Measurements from ENCODE around the gene ZSWIM4.
"Not testable (repeated sequence)": the region's sequence is repeated elsewhere in the genome, so short reads cannot be mapped to it uniquely, and the experiment has no call there.

Gene ZSWIM4

DNA sequence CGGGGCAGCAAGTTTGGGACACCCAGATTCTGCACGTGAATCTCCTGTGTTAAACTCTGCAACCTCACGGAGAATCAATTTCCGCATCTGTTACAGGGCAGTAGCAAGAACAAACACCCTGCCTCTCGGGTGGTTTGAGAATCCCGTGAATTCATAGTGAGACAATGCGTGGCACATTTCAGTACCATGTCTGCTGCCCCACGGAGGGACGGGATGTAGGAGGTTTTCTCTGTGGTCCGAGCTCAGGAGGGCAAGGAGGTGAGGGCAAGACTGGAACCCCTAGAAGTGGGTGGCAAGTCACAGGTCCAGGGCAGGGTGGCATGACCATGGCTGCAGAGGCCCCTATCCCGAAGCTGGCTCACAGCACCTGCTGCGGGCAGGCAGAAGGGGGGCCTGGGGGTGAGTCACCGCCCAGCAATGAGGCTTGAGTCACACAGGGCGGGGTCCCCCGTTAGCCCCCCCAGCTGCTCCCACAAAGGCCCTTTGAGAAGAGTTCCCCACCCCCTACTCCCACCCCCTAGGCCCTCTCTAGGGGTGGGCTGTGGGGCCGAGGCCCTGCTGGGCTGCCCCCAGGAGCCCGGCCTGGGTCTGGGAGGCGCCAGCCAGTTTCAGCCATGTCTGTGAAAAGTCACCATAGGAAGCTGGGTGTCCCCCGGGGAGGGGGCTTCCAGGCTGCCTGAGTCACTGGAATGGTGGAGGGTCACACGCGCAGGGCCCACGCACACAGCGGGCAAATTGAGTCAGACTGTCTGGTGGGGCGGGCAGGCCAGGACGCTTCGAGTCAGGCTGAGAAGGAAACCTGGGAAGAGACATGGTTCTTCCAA is 55.9 kb downstream of the ZSWIM4 start:
- DNase-seq, result peak; percentile 75

DNA sequence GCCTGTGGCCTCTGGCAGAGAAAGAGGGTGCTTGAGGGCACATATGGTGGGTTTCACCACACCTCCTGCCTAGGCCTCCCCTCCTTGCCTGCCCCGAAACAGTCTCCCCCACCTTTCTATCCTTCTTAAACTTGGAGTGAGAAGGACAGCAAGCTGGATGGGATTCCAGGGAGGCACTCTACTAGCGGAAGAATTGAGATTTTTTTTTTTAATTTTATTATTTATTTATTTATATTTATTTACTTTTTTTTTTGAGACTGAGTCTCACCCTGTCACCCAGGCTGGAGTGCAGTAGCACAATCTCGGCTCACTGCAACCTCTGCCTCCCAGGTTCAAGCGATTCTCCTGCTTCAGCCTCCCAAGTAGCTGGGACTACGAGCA is 56.5 kb downstream of the ZSWIM4 start:
- DNase-seq, result not testable (repeated sequence)

DNA sequence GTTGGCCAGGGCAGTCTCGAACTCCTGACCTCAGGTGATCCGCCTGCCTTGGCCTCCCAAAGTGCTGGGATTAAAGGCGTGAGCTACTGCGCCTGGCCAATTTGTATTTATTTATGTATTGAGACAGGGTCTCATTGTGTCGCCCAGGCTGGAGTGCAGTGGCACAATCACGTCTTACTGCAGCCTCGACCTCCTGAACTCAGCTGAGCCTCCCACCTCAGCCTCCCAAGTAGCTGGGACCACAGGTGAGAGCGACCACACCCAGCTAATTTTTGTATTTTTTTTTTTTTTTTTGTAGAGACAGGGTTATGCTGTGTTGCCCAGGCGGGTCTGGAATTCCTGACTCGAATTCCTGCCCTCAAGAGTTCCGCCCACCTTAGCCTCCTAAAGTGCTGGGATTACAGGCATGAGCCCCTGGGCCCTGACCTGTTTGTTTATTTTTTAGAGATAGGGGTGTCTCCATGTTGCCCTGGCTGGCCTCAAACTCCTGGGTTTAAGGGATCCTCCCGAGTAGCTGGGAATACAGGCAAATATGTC is 57.0 kb downstream of the ZSWIM4 start:
- not testable (repeated sequence) for DNase-seq

DNA sequence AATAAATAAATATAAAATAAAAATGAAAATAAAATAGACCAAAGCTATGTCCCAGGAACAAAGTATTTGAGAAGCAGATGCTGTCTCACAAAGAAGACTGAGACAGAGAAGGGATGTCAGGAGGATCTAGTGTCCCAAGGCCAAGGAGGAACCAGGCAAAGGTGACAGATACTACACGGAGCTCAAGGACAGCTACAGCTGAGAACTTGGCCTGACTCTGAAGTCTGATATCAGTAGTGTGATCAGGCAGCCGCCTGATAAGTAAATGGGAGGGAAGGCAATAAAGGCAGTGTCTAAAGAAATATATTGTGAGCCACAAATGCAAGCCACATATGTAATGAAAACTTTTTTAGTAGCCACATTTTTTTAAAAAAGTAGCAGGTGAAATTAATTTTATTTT is 61.3 kb downstream of the ZSWIM4 start:
- no peak for DNase-seq

DNA sequence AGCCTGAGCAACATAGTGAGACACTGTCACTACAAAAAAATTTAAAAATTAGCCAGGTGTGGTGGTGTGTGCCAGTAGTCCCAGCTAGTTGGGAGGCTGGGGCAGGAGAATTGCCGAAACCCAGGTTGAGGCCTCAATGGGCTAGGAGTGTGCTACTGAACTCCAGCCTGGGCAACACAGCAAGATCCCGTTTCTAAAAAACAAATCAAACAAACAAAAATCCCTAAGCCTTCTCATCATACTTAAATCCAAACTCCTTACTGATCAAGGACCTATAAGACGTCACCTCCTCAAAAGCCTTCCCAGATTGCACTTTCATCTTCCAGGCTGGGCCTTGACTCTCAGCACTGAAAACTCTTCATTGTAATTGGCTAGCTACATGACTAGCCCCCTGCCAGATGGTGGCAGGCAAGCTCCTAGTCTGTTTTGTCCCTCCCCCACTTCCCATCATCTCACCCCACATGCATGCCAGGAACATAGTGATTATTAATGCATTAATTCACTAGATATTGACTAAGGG is 64.2 kb downstream of the ZSWIM4 start:
- DNase-seq, result no peak

DNA sequence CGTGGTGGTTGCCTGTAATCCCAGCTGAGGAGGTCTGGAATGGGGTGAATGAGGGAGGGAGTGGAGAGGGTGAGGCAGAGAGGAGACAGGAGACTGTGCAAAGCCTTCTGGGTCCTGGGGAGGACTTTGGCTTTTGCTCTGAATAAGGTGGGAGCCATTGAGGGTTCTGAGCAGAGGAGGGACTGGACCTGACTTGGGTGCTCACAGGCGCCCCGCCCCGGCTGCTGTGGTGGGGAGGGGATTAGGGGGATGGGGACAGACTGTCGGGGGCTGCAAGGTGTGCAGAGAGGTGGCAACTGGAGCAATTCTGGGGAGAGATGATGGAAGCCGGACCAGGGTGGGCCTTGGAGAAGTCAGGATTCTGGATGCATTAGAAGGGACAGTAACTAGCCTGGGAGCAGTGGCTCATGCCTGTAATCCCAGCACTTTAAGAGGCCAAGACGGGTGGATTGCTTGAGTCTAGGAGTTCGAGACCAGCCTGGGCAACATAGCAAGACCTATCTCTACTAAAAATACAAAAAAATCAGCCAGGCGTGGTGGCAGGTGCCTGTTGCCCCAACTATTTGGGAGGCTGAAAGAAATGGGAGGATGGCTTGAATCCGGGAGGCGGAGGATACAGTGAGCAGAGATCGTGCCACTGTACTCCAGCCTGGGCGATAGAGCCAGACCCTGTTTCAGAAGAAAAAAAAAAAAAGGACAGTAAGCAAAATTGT is 65.6 kb downstream of the ZSWIM4 start:
- DNase-seq, result no peak

DNA sequence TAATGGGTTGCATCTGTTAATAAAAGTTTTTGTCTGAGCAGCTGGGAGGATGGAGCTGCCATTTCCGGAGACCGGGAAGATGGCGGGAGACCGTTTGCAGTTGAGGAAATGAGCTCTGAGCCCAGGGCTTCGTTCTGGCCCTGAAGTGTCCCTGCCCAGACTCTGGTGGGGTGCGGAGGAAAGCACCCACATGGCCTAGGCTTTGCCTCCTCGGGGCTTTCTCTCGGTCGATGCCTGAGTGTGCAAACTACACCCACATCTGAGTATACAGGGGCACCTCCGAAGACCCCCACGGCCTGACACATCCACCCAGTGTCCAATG is 66.1 kb downstream of the ZSWIM4 start:
- DNase-seq, result no peak

DNA sequence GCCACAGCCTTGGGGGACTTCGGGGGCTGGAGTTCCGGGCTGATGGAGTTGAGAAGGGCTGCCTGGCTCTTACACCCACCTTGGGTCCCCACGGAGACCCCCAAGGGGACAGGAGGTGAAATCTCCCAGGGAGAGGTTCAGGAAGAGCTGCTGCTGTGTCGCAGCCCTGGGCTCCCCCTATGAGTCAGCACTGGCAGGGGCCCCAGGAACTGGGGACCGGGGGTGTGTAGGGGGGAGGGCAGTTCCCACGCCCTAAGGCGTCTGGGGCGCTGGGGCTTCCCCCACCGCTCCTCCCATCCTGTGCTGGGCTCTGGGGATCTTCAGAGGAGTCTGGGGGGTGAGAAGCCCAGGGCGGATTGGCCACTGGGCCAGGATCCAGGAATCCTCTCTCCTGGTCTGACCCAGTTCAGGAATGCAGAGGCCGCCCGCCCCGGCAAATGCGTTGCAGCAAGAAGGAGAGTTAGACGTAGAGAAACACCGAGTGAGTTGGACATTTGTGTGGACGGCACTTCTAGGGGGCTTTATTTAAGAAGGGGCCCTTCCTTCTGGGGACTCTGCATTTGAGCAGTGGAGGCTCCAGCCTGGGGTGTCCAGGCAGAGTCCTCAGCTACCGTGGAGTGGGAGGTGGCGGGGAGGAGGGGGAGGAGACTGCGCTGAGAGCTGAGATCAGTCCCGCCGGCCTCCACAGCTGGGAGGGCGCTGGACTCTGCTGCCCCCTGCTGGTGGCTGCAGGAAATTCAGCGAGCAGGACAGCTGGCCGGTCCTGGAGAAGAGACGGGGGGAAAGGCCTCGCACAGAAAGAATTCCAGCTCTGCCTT is 66.7 kb downstream of the ZSWIM4 start:
- DNase-seq, result peak; percentile 93

DNA sequence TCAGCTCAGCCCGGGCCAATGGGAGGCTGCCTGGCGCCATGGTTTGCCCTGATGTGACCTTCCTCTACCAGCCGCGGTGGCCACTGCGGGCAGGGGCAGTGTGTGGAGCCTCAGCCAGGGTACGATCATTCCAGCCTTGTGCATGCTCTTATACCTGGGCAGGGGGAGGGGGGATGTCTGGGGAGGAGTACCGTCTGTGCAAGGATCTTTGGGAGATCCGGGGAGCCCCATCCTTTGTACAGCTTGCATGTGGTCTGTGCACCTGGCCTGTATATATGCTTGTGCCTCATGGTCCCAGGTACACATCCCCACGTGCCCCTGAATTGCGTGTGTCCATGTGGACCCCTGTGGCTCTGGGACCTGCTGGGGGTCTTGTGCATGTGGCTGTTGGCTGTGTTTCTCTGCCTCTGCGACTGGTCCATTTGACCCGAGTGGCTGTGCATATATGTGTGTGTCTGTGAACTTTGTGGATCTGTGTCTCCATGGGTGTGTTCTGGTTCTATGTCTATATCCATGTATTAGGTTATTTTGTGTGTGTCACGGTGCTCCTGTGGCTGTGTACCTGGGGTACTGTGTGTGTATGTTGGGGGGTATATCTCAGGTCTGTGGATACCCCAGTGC is 68.9 kb downstream of the ZSWIM4 start:
- DNase-seq, result no peak

DNA sequence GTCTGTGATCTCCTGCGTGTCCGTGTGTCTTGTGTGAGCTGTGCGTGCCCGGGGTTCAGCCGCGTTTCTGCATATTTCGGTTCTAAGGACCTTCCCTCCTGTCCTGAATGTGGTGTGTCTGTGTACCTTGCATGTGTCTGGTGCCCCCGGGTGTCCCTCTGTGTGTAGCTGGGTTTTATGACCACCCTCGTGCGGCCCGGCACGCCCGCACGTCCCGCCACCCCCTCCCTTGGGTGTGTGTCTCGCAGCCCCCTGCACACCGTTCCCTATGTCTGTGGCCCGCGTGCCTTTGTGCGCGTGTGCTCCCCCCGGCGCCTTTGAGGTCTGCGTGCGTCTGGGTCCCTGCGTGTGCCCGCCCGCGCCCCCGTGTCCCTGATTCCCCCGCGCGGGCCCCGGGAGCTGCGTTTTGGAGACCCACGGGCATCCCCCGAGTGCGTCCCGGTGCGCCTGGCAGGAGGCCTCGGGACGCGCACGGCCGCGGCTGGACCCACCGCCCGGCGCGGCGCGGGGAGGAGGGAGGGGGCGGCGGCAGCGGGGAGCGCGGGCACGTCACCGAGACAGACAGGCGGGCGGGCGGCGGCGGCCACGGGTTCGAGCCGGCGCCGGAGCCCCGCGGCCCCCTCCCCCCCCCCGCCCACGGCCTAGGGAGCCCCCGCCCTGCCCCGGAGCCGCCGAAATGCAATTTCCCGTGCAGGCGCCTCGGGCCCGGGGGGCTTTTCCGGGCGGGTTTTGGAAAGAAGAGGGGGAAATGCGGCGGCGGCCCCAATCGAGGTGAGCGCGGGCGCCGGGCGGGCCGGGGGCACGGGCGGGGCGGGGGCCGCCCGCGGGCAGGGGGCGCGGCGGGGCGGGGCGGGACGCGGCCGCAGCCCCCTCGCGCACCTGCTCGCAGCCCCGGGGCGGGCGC is 69.7 kb downstream of the ZSWIM4 start:
- peak; percentile 20 for DNase-seq

DNA sequence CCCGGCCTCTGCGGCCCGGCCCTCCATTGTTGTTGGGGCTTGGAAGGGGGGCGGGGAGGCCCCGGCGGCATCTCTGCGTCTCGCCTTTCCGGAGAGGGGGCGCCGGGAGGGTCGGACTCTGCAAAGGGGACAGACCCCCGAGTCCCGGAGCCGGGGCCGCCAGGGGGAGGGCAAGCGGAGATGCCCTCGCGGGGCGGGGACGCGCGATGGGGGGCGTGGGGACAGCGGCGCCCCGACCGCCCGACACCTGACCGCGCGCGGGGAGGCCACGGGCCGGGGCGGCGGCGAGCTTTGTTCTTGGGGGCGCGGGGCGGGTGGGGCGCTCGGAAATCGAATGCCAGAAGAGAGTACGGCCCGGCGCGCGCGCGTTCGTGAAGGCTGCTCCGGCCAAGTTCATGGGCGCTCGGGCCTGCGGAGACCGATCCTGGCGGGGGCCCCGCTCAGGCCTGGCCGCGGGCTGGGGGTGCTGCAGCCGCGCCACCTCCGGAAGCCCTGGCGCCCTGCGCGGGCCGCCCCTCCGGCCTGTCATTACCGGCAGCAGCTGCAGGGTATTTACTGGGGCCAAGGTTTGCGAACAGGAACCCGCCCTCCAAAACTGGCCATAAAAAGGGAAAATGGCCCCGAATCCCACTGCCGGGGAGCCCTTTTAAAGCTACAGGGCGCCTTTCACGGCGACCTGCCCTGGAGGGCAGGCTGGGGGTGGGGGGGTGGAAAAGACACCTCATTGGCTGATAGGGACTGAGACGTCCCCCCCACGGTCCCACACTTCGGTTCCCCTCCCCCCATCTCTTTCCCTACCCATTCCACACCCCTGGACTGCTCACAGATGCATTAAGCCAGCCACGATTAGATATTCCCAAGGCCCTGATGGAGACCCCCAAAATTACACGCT is 70.6 kb downstream of the ZSWIM4 start:
- DNase-seq, result peak; percentile 29

DNA sequence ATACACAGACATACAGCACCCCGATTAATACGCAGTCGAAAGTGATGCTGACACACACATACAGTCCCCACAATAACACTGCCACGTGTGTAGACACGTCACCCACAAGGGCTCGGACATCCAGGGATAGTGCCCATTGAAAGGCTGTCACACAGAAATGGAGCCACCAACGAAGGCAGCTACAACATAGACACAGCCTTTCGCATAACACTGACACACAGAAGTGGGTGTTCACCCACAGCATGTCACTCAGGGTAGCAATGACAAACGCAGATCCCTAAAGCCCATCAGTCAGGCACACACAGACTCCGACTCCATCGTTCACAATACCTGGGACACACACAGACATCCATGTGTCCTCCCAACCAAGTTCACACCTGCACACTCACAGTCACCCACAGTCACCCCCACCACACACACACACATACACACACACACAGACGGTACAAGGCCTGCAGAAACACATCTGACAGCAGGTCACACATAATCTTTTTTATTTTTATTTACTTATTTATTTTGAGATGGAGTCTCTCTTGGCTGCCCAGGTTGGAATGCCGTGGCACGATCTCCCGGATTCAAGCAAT is 71.3 kb downstream of the ZSWIM4 start:
- no peak for DNase-seq

DNA sequence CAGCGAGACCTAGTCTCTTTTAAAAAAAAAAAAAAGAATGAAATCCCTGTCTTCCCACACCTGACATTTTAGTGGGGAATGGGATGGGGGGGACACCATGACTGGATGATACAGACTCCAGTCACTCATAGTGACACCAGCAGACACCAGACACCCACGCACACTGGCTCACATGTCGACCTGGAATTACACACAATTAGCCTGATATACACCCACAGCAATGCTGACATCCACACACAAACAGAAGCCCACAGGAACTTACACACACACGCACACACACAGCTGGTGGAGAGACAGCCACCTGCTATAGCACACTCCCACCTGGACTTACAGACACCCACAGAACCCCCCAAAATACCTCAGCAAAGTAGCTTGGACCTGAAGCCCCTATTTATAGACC is 73.4 kb downstream of the ZSWIM4 start:
- DNase-seq, result no peak

DNA sequence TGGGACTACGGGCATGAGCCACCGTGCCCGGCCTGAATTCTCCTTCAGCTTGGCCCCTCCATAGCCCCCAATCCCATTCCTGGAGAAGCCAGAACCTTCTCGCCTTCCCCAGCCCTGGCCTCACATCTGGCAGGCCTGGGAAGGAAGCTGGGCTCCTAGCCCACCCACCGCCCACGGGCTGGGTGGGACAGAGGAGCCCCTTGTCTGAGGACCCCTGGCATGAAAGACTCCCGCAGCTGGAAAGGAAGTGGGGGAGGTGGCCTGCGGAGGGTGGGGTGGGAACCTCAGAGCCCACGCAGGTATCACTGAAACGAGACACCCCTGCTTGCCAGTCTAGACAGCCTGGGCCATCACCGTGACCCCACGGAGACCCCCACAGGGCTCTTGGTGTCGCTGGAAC is 74.0 kb downstream of the ZSWIM4 start:
- no peak for DNase-seq

DNA sequence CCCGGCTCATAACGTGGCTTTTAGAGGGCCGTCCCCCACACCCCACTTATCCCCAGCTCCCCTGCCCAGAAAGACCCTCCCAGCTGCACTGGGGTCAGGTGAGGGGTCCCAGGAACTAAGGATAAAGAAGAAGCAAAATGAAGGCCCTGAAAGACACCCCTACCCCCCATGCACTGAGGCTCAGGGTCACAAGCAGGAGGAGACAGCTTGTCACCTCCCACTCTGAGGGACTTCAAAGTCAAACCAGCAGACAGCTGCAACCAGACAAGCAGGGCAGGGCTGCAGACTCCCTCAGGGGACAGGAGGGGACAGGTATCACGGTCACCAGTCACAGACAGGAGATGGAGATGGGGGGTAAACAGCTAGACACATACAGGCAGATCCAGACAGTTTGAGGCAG is 75.6 kb downstream of the ZSWIM4 start:
- DNase-seq, result no peak

DNA sequence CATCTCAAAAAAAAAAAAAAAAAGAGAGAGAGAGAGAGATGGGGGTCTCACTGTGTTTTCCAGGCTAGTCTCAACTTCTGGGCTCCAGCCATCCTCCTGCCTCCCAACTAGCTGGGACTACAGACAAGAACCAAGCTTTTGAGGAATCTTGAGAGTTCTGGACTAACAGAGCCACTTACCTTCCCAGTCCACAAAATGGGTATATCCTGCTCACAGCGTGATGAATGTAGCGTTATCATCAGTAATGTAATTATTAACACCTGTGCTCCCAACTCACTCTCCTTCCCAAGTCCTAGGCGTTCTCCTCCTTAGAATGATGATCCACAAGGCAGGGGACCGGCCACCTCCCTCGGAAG is 77.1 kb downstream of the ZSWIM4 start:
- DNase-seq, result no peak

DNA sequence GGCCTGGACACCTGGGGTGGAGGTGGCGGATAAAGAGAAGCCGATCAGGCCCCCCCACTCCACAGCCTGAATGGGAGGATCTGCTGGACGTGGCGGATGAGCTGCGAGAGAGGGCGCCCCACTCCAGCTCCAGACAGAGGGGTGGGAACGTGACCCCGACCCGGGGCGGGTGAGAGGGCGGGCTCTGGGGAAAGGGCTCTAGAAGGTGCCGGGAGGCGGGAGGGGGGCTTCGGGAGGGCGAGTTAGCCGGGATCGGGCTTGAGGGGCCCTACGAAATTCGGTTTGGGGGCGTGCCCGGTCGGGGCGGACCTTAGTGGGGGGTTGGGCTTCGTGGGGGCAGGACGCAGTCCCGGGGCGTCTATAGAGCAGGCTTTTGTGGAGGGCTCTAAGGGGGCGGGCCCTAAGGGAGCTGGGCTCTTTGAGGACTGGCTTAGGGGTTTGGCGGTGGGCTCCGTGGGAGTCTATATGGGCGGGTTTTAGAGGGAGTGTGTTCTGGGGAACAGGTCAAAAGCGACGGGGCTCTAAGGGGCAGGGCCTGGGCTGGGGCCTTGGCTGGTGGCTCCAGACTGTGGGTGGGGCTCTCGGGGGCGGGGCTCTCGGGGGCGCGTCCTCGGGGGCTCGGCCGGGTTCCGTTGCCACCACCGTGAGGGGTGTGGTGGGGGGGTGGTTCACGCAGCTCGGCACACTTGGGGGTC is 77.6 kb downstream of the ZSWIM4 start:
- DNase-seq, result peak; percentile 42

DNA sequence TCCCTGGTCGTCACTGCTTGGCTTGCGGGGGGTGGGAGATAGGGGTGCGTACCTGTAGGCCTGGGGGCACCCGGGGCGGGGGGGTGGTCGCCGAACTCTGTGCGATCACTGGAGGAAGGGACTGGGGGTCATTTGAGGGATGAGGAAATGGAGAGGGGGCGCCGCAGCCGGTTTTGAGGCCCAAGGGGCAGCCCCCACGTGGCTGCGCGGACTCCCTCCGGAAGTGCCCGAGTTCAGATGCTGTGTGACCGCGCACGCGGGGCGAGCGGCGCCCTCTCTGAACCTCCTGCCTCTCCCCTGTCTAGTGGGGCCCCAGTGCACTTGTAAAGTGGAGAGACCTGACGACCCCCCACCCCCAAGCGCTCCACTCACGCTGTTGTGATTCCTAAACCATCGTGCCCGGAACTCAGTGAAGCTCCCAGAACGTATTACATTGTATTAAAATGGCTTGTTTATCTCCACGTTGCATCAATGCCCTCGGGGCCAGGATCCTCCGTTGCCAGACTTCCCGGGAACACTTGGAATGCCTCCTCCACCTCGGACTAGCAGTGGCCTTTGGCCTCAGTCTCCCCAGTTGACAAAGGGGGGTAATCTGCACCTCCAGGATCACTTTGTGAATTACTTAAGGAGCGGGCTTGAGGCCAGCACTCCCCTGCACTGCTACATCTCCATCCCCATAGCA is 78.7 kb downstream of the ZSWIM4 start:
- no peak for DNase-seq

DNA sequence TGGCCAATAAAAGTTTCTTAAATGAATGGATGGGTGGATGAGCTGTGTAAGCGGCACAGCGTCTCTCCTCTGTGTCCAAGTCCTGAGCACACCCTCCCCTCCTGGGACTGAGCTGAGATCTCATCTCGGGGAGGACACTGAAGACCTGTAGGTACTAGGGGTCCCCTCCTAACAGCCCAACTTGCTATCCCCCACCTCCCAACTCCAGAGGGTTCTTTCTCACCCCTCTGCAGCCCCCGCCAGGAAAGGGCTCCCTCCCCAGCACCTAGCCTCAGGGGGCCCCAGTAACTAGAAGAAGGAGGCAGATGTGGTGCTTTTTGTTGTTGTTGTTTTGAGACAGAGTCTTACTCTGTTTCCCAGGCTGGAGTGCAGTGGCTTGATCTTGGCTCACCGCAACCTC is 80.6 kb downstream of the ZSWIM4 start:
- DNase-seq, result no peak
